ENCODE measurements around the gene AEN. TPM values are rescaled to one million over a fixed set of nuclear protein-coding genes. Genes with fewer than 3 reads are reported as not detected.
A peak's percentile ranks its signal among the peaks of the same experiment; 100 is the strongest.

Gene AEN
- total RNA-seq, 1 experiment from 2014 or later = 76.7 TPM

GRCh38 chr15:88613074-88613944, 7.8 kb upstream of the AEN start:
- DNase-seq (ENCODE audit: extremely low read depth, low read depth) = no peak

DNA sequence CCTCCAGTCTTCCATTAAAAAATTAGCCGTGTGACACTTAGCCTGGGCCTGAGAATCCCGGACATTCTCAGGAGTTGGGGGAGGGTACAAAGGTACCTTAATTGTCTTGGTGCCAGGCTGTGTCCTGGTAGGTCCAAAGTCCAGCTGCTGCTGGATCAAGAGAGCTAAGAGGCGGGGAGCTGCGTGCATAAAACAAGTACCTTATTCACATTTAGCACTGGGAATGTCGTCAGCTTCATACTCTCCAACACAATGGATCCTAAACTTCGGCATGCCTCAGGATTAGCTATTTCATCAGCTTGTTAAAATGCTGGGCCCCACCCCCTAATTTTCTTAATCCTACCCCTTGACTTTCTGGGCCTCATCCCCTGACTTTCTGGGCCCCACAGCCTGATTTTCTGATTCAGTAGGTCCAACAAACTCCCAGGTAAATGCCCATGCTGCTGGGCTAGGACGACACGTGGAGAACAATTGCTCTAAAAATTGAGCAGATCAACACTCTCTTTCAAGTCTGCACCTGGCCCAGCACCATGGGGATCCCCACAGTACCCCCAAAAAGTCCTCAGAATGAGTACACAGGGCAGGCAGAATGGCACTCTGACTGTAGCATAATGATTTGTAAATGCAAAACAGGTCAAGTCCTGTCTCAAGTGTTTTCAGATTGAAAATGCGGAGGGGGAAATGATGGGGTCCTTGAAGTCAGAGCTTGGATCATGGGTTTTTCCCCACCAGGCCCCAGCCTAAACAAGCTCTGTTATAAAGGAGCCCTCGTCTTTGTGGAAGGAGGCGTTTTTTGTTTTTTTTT, 5.6 kb upstream of the AEN start:
- DNase-seq (ENCODE audit: extremely low read depth, low read depth) = no peak

DNA sequence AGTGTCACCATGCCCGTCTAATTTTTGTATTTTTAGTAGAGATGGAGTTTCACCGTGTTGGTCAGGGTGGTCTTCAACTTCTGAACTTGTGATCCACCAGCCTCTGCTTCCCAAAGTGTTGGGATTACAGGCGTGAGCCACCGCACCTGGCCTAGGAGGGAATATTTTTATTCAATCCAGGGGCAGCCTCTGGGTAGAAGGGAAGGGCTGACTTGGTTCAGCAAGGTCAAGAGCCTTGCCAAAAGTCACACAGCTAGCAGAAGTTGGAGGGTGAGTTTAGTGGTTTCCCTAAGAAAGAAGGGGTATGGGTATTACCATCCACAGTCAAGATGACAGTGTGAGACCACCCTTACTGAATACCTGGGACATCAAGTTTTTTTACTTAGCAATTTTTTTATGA, 4.9 kb upstream of the AEN start:
- no peak for DNase-seq (ENCODE audit: extremely low read depth, low read depth)

GRCh38 chr15:88617031-88617722, 4.0 kb upstream of the AEN start:
- no peak for DNase-seq (ENCODE audit: extremely low read depth, low read depth)

DNA sequence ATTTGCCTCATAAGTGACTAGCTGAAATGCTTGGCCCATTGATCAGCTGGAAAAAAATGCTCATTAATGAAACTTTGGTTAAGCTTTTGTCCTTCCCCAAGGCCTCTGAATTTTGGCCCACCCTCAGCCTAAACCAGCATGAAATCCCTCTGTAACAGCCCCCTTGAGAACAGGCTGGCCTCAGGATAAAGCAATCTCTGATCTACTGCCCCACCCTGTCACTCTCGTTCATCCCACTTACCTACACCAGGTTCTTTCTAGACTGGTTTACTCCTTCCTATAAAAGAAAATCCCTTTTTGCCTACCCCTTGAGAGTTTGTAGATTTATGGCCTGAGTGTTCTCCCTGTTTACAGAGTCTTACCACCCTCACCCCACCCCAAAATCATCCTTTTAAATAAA, 3.4 kb upstream of the AEN start:
- DNase-seq (ENCODE audit: extremely low read depth, low read depth) = no peak

DNA sequence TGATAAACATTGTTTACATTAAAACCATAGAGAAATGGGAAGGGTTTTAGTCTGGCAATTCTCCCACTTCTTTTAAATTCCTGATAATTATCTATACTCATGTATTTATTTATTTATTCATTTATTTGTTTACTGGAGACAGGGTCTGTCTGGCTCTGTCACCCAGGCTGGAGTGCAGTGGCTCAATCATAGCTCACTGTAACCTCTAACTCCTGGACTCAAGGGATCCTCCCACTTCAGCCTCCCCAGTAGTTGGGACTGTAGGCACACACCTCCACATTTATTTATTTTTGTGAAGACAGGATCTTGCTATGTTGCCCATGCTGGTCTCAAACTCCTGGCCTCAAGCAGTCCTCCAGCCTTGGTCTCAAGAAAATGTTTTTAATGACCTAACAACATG, 2.5 kb upstream of the AEN start:
- no peak for DNase-seq (ENCODE audit: extremely low read depth, low read depth)

- DNase-seq (ENCODE audit: extremely low read depth, low read depth) = no peak
These were observed 1.3 kb upstream of the AEN start for GRCh38 chr15:88619796-88620195.

GRCh38 chr15:88621789-88622604, 857 bp downstream of the AEN start:
- no peak for DNase-seq (ENCODE audit: extremely low read depth, low read depth)

DNA sequence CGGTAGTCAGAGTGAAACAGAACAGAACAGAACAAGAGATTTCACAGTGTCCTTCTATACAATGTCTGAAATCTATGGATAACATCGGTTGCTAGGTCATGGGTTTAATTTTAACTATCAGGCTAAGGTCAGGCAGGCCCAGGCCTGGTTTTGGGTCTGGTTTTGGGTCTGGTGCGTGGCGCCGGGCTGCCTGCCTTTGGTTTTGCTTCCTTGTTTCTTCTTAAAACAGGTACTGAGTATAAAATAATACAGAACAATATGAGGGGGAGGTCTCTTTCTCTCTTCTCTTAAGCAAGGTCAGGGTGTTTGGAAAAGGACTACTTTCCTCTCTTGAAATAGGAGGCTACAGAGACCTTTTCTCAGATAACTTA, 1.4 kb downstream of the AEN start:
- no peak for DNase-seq (ENCODE audit: extremely low read depth, low read depth)

DNA sequence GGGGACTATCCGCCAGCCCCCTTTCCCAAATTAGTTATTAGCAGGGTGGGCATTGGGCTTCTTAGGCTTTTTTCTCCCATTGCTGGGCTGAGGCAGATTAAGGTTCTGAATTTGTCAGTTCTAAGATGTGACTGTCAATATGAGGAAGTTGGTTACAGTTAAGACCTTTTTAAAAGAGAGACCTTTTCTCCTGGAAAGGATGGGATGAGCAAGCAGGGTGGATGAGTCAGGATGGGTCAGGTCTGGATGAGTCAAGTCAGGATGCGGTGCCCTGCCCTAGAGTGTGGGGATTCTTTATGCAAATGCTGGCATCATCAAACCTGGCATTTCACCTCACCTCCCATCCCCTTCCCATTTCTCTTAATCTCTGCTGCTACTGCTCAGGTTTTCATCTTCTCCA, 1.9 kb downstream of the AEN start:
- peak; percentile 69 for DNase-seq (ENCODE audit: extremely low read depth, low read depth)

- DNase-seq (ENCODE audit: extremely low read depth, low read depth) = no peak
These were observed 2.5 kb downstream of the AEN start for GRCh38 chr15:88623632-88624031.

DNA sequence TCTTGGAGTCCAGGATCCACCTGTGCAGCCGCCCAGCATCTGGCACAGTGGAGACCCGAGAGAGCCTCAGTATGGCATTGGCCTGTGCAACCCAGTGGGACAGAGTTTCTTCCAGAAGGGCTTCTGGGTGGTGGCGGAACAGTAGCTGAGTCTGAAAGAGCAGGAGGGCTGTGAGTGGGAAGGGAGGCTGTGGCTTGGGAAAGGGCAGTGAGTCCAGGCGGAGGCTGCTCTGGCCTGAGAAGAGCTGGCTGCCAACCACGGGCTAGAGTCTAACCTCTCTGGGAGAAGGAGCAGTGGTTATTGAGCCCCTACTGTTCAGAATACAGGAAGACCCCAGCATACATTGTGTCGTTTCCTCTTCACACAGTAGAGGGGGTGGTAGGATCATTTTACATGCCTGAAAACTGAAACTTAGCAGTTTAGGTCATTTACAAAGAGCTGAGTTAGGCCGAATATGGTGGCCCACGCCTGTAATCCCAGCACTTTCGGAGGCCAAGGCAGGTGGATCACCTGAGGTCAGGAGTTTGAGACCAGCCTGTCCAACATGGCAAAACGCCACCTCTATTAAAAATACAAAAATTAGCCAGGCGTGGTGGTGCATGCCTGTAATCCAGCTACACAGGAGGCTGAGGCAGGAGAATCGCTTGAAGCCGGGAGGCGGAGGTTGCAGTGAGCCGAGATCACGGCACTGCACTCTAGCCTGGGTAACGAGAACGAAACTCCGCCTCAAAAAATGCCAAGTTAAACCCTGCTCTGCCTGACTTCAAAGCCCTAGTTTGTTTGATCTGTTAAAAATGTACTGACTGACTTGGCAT, 3.2 kb downstream of the AEN start:
- no peak for DNase-seq (ENCODE audit: extremely low read depth, low read depth)

DNA sequence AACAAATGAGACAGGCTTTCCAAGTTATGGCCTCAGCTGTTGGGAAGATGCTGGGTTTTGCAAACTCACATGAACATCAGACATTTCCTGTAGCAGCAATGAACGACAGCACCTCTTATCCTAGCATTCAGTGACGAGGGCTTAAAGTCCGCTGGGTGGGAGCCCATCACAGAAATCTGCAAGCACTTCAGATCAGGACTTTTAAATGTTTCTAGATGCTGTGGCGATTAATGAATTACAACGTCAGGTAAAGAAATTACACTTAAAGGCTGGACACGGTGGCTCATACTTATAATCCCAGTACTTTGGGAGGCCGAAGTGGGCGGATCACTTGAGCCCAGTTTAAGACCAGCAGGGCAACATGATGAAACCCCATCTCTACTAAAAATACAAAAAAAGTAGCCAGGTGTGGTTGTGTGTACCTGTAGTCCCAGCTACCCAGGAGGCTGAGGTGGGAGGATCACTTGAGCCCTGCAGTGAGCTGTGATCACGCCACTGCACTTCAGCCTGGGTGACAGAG, 3.9 kb downstream of the AEN start:
- no peak for DNase-seq (ENCODE audit: extremely low read depth, low read depth)

DNA sequence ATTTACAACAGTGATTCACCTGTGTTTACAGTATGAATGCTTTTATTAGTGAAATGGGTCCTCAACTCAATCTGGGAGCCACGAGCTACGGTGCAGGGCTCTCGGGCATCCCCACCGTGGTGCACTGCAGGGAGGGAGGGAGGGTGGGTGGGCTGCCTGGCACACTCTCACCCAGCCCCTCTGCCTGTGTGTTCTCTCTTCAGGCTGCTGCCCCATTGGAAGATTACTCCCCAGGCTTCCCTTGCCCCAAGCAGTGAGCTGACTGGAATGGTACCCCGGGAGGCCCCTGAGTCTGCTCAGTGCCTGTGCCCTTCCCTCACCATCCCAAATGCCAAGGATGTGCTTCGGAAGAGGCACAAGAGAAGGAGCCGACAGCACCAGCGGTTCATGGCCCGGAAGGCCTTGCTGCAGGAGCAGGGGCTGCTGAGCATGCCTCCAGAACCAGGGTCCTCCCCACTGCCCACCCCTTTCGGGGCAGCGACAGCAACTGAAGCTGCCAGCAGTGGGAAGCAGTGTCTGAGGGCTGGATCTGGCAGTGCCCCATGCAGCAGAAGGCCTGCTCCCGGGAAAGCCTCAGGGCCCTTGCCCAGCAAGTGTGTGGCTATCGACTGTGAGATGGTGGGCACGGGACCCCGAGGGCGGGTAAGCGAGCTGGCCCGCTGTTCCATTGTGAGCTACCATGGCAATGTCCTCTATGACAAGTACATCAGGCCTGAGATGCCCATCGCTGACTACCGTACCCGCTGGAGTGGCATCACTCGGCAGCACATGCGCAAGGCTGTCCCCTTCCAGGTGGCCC, 5.0 kb downstream of the AEN start:
- DNase-seq (ENCODE audit: extremely low read depth, low read depth) = no peak

DNA sequence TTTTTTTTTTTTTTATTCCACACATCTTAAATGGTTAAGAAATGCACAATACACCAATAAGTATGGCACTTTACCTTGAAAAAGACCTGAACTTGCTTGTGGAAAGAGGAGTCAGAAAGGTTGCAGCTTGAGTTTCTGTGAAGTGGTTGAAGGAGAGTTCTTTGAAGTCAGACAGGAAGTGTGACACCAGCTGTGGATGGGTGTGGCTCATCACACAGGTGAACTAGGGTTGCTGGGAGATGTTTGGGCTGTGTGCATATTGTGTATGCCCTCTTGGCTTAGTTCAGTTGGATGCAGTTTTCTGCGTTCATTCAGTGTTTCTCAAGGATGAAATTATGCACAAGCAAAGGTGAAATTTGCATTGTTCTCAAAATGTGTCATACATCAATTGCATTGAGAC, 6.3 kb downstream of the AEN start:
- no peak for DNase-seq (ENCODE audit: extremely low read depth, low read depth)

DNA sequence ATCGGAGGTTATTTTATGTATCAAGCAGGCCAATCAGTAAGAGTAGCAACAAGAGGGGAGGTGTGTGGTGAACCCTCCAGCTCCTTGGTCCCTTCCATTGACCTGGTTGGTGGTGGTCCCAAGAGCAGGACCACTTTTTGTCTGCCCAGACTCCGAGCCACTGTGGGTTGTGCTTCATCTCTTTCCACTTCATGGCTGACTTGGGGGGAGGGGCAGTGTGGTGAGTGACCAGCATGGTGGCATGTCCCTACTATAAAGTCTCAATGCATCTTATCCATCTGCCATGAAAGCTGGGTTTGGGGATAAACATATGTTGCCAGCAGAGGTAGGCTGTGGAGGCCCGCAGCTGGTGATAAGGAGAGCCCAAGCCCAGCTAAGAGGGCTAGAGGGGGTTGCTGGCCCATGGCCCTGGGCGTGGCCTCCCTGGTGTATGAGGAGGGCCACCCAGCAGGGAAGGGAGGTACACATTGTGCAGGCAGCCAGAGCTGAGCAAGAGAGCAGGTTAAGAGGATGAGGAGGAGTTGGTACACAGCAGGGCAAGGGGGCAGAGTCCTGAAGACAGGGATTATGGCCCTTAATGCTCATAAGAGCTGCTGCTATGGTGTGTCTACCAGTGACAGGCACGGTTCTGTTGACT, 7.0 kb downstream of the AEN start:
- DNase-seq (ENCODE audit: extremely low read depth, low read depth) = no peak

DNA sequence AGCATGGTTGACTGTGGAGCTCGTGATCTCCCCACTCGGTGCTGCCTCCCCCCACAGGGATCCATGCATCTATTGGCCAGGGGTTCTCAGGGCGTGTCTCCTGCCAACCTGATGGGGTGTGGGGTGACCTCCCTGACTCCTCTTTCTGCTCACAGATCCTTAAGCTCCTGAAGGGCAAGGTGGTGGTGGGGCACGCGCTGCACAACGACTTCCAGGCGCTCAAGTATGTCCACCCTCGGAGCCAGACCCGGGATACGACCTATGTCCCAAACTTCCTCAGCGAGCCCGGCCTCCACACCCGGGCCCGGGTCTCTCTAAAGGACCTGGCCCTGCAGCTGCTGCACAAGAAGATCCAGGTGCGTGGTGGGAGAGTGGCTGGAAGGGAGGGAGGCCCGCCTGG, 7.9 kb downstream of the AEN start:
- DNase-seq (ENCODE audit: extremely low read depth, low read depth) = no peak

DNA sequence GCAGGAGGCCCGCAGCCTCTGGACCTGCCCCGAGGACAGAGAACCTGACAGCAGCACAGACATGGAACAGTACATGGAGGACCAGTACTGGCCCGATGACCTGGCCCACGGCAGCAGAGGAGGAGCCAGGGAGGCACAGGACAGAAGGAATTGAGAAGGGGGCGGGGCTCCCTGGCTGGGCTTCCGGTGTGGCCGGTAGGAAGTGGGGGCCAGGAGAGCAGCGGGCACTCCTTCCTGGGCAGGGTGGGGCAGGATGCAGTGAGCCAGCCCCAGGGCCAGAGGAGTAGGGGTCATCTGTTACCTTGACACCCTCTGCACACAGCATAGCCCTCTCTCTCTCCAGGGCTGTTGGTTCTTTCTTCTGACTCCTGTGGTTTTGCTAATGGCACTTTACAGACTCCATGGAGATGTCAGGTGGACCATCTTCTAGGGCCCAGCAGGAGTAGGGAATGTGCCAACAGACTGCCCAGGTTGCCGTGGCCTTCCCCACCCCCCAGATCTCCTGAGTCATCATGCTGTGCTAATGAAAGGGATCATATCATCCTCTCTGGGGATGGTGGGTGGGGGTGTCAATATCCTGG, 9.1 kb downstream of the AEN start:
- no peak for DNase-seq (ENCODE audit: extremely low read depth, low read depth)

Measured in NCI-H460 (cell line).